Endothelial cell of umbilical vein (primary cell): Measurements from ENCODE around the gene DENND2A.

Experiments used
- CTCF ChIP-seq, 2 donors: IDR thresholded peaks; 1 replicate in 1 of 2; 2 replicates in 1 of 2; pipeline ENCODE4 v1.5.1; 2011; ENCODE audit warnings: low read length in 2 of 2, mild to moderate bottlenecking in 2 of 2, moderate library complexity in 2 of 2, control low read depth in 1 of 2, inconsistent platforms in 1 of 2, low read depth in 1 of 2; ENCODE audit not compliant: insufficient read depth in 1 of 2; ENCODE audit errors: extremely low read depth in 1 of 2
- EZH2 ChIP-seq: IDR thresholded peaks from 2 replicates; pipeline ENCODE4 v1.6.1; 2012; ENCODE audit warnings: borderline replicate concordance, low read depth, mild to moderate bottlenecking, moderate library complexity, low read length, inconsistent platforms; ENCODE audit not compliant: severe bottlenecking
- MAX ChIP-seq: IDR thresholded peaks from 2 replicates; pipeline ENCODE4 v1.6.1; 2011; ENCODE audit not compliant: insufficient read depth, insufficient read length
- POLR2AphosphoS5 ChIP-seq: IDR thresholded peaks from 2 replicates; pipeline ENCODE4 v1.6.1; 2012; ENCODE audit warnings: low read depth, mild to moderate bottlenecking, control low read depth, low read length, moderate library complexity; ENCODE audit not compliant: insufficient read depth

- no peak for TF ChIP-seq CTCF (IDR thresholded peaks at IDR 0.05; ENCODE audit: extremely low read depth in 1 of 2, insufficient read depth in 1 of 2, low read depth in 1 of 2, low read length in 2 of 2)
- no peak for TF ChIP-seq POLR2AphosphoS5
- TF ChIP-seq MAX, result no peak
- no peak for TF ChIP-seq EZH2
Measured at GRCh38 chr7:140678081-140678815, 37.6 kb upstream of the DENND2A start.
